Midbrain (tissue), 1 donor: Measurements from ENCODE around the gene DTNBP1.
A peak's percentile ranks its signal among the peaks of the same experiment; 100 is the strongest.

Experiments used
- DNase-seq: peaks from one replicate; lab custom pipeline; 2025; lab: John Stamatoyannopoulos, UW

Gene DTNBP1, protein sequence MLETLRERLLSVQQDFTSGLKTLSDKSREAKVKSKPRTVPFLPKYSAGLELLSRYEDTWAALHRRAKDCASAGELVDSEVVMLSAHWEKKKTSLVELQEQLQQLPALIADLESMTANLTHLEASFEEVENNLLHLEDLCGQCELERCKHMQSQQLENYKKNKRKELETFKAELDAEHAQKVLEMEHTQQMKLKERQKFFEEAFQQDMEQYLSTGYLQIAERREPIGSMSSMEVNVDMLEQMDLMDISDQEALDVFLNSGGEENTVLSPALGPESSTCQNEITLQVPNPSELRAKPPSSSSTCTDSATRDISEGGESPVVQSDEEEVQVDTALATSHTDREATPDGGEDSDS

DNA sequence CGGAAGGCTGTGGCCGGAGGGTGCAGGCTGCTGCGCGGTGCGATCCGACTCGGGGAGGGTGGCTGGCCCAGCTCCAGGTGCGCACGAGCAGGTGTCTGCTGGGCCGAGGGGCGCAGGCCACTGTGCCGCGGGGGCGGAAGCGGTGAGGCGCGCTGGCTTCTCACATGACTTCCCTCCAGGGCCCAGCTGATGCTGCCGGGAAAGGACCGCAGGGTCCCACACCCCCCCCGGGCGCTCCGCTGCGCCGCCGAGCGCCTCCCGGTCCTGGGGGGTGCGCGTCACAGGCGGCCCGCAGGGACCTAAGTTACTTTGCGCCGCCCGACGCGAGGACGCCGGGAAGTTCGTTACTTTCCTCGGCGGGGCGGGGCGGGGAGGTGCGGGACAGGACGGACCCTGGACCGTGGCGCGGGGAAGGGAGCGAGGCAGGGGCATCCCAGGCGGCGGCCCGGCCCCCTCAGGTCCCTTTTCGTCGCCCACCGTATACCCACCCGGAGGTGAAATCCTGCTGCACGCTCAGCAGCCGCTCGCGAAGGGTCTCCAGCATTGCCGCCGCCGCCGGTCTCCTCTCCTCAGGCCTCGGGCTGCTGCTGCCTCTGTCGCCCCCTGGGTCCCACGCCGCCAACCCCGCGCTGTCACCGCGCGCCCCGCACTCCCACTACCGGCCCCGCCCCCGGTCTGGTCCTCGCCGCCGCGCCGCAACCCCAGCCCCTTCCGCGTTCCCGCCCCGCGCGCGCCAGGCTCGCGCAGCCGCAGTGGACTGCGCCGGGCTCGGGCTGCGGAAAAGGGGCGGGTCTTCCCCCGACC, at the start of gene DTNBP1:
Gene DTNBP1, minus strand, starts transcription at position 703 of the 804 bp plus-strand sequence. Its CDS starts 159 bp downstream, at position 544.
- DNase-seq = peak; percentile 88

DNA sequence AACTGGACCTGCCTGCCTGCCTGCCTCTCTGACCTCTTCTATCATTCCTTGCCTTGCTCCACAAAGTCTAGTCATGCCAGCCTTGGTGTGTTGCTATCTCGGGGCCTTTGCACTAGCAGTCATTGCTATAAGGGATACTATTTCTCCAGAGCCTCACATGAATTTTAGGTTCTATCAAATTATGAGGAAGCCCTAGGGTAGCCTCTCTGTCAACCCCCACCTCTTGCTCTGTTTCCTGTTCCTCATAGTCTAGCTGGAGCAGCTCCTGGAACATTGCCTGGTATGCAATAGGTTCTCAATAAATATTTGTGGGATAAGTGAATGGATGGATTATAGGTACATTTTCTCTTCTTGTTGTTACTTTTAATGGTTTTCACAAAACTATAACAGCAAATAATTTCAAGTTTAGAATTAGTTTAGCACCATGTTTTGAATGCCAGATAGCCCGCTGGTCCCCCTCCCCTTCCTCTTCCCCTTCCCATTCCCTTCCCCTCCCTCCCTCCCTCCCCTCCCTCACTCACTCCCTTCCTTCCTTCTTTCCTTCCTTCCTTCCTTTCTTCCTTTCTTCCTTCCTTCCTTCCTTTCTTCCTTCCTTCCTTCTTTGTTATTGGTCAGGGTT, 46.9 kb upstream of the DTNBP1 start:
- no peak for DNase-seq

DNA sequence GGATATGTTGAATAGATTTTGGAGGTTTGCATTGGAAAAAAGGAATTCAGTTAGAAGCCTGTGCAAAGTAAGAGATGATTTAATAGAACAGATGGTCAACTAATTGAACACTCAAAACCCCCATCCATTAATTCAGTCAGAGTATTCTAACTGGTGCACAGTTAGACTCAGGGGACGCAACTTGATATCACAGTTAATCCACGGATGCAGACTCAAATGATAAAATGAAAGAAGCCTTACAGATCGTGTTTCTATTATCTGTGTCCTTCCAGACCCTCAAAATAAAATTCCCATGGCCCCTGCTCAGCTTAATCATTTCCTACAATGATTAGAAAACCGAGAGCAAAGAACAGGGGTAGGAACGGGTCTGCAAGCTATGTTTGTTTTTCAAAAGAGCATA, 45.4 kb upstream of the DTNBP1 start:
- no peak for DNase-seq

DNA sequence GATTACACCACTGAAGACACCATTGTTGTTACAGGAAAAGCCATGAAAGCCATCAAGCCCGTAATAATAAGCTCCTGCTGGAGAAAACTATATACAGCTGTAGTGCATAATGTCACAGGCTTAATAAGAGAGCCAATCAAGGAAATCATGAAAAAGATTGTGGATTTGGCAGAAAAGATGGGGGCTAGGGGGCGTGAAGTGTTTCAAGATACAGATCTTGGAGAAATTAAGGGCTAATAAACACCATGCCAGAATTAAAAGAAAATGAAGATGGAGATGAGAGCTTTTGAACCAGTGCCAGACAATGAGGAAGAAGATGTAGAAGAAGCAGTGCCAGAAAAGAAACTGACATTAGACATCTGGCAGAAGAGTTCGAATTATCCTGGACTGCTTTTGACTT, 43.2 kb upstream of the DTNBP1 start:
- DNase-seq = no peak

DNA sequence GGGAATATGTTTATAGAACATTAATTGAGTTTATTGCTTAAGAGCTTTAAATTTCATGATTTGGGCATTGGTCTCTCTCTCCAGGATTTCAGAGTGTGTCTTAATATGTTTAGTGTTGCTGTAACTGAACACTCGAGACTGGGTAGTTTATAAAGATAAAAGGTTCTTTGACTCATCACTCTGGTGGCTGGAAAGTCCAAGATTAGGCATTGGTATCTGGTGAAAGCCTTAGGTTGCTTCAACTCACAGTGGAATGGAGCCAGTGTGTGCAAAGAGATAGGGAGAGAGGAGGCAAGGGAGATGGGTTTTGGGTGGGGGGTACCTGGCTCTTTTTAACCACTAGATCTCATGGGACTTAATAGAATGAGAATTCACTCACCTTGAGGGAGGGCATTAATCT, 35.6 kb upstream of the DTNBP1 start:
- DNase-seq = no peak

DNA sequence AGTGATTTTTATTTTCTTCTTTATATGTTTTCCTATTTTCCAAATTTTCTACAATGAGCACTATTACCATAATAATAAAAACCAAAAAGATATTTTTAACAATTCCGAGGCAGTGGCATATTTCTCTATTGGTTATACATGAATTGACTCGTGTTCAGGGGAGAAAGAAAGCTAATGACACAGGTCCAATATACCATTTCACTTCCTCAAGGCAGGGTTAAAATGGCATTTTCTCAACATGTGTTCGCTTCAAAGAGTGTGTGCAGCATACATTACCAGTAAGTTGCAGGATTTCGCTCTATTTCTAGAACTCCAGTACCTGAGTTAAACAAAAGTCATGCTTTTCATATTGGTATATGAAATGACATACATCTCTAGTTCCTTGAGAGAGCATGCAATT, 35.1 kb upstream of the DTNBP1 start:
- no peak for DNase-seq

DNA sequence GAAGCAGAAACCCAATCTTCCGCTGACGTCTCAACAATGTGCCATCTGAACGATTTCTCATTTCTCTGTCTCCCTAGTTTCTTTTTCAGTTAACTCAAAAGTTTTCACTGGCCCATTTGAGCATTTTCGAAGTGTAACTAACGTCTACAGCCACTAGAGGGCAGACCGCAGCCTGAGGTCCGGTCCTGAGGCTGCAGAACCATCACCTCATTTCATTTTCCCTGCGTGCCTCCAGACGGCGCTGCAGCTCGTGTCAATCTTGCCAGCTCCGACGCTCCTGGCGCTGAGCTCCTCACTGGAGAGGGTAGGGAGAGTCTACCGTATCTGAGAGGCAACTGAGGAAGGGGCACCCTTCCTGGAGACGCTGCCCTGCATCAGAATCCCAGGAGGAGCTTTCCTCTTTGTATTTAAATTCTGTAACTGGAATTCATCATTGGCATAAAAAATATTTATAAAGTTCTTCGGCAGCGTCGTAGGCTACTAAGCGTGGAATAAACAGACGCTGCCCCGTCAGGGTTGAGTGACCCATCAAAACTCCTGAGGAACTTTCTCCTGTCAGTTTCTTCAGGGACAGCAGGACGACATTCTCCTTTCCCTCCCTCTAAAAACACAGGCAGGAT, 28.5 kb upstream of the DTNBP1 start:
- DNase-seq = peak; percentile 90

DNA sequence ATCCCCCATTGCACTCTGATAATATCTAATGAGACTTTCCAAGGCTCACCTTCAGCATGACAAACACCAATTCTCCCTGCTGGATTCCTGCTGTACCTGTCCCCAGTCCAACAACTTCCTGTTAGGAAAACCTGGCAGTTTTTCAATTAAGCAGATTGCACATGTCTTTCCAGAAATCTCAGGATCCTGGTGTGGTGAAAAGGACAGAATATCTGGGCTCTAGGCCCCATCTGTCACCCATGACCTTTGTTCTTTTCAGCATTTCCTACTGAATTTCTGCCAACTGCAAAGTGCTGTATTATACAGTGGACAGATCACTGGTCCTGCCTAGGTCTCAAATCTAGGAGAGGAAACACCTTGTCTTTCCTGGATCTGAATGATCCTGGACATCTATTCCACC, 27.7 kb upstream of the DTNBP1 start:
- DNase-seq = no peak

DNA sequence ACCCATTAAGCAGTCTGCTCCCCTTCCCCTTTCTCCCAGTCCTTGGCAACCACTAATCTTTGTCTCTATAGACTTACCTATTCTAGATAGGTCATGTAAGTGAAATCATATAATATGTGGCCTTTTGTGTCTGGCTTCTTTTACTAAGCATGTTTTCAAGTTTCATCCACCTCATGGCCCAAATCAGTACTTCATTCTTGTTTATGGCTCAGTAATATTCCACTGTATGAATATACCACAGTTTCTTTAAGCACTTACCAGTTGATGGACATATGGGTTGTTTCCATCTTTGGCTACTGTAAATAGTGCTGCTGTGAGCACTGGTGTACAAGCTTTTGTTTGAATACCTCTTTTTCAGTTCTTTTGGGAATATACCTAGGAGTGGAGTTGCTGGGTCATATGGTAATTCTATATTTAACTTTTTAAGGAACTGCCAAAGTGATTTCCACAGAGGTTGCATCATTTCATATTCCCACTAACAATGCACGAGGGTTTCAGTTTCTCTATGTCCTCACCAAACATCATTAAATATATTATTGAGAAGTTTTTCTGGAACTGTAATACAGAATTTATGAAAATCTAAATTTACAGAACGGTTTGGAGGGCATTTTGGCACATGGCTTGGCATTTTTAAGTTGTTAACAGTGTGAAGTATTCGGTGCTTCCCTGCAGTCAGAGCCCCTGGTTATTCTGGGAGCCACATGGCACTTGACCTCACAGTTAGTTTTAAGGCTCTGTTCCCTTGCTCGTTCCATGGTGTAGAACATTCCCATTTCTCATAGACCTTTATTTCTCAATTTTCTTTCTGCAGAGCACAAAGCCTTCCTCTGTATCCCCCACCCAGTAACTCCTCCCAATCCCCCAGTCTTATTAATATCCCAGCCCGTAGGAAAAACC, 27.0 kb upstream of the DTNBP1 start:
- no peak for DNase-seq

DNA sequence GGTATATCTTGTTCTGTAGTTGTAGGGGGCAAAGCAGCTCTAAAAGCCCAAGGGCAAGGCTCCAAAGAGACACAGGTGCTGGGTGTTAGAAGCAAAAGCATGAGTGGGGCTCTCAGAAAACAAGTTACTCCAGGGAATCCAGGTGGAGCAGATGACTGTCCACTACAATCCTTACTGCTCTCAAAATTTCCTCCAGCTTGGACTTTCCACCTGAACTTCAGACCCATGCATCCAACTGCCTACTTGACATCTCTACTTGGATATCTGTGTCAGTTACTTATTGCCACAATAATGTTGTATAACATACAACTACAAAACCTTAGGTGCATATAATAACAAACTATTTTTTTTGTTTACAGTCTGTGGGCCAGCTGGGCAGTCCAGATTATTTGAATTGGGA, 22.8 kb upstream of the DTNBP1 start:
- no peak for DNase-seq

DNA sequence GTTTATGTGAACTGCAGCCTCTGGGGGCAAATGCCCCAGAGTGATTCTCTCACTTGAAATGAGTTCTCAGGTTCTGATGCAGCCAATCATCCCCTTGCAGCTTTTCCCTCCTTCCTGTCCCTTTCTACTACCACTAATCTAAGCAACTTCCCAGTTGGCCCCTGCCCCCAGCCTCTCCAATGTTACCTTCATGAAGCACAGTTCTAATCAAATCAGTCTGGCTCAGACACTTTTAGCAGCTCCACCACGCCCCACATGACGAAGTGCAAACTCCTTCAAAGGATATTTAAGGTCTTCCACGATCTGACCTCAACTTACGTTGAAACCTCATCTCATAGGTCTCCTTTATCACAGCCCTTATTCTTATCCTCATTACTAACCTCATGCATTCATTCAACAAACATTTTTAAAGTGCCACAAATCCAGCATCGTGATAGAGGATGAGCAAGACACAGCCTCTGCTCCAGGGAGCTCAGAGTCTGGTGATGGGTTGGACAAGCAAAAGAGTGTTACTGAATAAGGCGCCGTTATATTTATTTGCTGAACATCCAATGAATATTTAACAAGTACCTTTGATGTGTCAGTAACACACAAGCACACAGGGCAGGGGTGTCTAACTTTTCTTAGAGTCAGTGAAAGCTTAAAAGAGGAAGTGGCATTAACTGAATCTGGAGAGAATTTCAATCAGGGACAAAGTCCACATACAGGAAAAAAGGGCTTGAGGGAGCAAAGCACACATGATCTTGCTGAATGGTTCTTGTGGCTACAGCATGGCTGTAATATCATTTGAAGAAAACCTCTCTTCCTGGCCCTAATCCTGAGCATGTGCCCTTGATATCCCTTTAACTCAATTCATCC, 20.4 kb upstream of the DTNBP1 start:
- no peak for DNase-seq

DNA sequence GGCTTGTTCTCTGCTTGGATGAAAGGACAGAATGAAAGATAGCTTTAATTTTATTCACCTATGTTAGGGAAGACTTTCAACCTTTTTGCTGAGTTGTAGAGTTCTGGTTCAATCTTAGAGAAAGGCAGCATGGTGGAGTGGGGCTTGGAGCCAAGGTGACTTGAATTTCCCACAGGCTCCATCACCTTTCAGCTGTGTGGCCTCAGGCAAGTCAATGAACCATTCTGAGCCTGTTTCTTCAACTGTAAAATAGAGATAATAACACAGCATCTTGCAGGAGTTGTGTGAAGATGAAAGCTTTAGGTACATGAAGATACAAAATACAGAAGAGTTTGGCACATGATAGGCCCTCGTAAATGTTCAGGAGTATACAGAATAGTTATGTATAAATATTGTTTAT, 19.1 kb upstream of the DTNBP1 start:
- DNase-seq = no peak

DNA sequence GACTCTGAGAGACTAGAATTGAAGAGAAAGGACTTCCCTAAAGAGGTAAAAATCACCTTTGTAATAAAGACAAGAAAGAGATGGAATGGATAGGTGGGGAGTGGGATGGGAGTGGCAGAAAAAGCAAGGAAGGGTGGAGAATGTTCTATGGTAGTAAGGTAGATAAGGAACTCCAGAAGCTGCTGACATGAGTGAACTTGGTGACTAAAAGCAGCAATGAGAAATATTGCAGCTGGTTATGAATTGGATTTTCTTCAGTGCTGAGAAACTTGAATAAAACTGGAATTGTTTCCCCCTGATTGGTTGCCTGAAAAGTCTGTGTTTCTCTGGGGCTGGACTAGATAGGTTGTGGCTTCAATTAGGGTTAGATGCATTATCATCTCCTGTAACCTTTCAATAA, 15.7 kb upstream of the DTNBP1 start:
- DNase-seq = no peak

DNA sequence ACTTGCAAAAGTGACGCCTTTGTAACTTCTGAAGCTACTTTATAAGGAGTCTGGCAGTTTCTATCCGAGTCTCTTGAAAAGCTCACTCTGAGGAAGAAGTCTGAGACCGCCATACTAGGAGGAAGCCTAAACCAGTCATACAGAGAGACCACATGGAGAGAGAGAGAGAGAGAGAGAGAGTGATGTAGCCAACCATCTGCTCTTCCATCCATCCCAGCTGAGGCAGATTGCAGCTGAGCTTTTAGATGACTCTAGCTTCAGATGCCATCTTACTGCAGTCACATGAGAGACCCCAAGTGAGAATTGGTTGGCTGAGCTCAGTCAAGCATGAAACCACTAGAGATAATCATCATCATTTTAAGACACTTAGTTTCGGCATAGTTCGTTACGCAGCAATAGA, 15.0 kb upstream of the DTNBP1 start:
- no peak for DNase-seq

DNA sequence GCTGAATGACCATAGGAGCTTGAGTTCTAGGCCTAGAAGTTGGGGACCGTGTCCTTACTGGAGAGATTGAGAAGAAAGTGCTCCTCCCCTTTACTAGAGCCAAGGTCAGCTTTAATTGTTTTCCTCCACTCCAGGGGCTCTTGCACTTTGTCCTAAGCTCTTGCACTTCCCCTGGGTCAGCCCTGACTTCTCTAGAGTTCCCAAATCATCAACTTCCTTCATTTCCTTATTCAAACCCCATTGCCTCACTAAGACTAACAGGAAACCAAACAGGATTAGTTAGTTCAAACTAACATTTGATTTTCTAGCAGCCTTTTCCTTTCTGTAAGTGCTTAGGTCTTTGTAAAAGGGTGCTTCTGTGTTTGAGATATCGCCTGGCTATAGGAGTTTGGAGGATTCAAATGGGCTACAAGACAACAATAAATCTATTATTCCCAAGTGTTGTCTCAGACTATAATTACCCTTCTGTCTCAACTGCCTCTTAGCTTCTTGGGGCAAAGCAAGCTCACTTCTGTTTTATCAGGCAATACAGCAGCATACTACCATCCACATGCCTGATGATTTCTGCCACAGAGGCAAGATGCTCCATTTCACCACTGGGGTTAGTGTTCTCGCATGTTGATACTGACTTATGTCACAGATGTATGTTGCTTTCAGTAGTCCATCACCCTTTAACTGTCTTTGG, 12.8 kb upstream of the DTNBP1 start:
- peak; percentile 8 for DNase-seq

DNA sequence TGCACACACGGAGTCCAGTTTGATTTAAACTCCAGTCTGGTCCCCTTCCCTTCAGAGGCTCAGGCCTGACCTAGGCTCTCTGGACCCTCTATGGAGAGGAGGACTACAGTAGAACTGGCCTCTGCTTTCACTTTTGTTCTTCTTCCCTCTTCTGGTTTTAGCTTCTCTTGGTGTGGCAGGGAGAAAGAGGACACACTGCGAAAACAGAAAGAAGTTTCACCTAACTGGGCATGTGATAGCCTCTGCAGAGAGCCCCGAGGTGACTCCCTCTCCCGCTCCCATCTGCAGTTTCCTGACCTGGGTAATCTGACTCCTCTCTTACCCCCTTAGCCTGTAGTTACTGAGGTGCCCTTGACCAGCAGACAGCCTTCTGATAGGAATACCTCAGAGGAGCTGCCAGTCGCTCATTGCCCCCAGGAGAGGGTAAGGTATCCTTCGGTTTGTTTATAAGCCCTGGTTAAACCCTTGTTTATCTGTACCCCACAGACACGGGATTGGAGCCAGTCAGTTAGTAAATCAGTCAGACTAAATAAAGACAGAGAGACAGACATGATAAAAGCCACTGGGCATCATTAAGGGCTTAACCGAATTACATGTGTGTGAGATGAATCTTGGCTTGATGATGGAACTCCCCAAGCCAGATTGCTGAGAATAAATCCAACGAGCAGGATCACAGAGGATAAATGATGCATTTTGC, 12.0 kb upstream of the DTNBP1 start:
- DNase-seq = no peak

DNA sequence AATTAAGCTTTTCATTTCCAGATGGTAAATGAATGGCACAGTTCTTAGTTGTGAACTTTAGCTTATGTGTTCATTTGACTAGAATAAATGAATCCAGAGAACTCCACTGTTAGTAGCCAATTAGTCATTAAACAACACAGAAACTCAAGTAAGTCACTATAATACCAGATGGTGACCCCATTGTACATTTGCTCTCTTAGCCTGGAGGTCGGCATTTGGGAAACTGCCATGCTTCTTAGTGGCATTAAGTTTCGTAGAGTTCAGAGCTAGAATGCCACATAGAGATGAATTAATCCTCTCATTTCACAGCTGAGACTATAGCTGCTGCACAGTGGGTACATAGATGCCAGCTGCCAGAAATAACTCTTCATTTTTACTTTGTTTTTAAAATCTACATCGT, 10.8 kb upstream of the DTNBP1 start:
- DNase-seq = no peak

DNA sequence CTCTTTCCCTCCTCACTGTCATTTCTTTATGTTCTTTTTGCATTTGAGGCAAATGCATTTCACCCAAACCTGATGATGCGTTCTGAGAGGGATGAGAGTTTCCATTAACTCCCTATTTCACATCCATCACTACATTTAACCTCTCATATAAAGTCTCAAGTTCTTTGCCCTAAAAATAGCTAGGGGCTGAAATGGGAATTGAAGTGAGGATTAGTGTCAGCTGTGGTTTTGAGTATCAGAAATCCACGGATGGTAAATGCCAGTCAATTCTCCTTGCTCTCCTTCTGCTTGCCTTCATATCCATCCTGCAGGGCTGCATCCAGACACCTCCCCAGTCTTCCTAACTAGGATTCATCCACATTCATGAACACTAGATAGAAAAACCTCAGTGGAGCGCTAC, 10.0 kb upstream of the DTNBP1 start:
- DNase-seq = no peak

DNA sequence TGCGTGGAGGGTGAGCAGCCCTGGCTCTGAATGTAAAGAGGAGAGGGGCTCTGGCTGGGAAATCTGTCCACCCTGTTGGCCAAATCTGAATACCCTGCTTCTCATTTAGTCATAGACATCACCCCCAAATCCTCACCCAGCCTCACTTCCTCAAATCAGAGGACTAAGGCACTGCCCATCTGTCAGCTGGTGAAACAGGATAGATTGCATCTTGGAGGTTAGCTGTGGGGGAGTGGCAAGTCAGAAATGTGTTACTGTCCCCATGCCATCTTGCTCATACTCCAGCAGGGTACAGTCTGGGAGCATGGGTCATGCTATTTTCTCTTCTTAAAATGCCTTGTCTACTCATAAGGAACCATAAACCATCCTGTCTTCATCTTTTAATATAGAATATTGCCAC, 9.5 kb upstream of the DTNBP1 start:
- DNase-seq = no peak
